HG03108 (cell line): Measurements from ENCODE around the gene TYW1B.
"Not testable (repeated sequence)": the region's sequence is repeated elsewhere in the genome, so short reads cannot be mapped to it uniquely, and the experiment has no call there.

Experiments
- ATAC-seq: cut with Tn5 transposase; IDR thresholded peaks from one replicate; pipeline ENCODE4 v1.9.1; 2021; ENCODE audit warnings: moderate library complexity; ENCODE audit not compliant: unreplicated experiment

The TYW1B gene

DNA sequence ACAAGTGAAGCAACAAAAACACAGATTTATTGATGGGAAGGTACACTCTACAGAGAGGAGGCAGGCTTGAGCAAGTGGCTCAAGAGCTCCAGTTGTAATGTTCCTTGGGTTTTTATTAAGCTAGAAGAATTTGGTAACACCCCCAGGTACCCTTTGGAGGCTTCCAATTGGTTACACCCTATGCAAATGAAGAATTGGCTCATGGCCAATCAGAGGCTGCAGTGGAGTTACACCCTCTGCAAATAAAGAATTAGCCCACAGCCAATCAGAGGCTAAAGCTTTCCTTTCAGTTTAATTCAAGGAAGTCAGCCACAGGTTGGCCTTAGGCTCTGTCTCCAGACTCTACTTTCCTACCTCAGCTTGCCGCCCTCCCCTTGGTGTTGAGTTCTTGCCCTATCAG is 10.3 kb downstream of the TYW1B start:
- not testable (repeated sequence) for ATAC-seq

- not testable (repeated sequence) for ATAC-seq
These were observed 11.4 kb downstream of the TYW1B start for GRCh38 chr7:72816370-72817157.

- not testable (repeated sequence) for ATAC-seq
These were observed 17.6 kb downstream of the TYW1B start for GRCh38 chr7:72810437-72810836.

DNA sequence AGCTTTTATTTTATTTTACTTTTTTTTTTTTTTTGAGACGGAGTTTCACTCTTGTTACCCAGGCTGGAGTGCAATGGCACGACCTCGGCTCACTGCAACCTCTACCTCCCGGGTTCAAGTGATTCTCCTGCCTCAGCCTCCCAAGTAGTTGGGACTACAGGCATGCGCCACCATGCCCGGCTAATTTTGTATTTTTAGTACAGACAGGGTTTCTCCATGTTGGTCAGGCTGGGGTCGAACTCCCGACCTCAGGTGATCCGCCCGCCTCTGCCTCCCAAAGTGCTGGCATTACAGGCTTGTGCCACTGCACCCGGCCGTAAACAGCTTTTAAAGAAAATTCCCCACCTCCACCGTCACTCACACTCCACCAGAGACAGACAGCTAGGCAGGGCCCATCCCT is 19.5 kb downstream of the TYW1B start:
- ATAC-seq, result not testable (repeated sequence)

- not testable (repeated sequence) for ATAC-seq
These were observed 21.1 kb downstream of the TYW1B start for GRCh38 chr7:72806851-72807250.

GRCh38 chr7:72805526-72806494 is 22.2 kb downstream of the TYW1B start:
- no peak for ATAC-seq

GRCh38 chr7:72803778-72804177 is 24.2 kb downstream of the TYW1B start:
- not testable (repeated sequence) for ATAC-seq

DNA sequence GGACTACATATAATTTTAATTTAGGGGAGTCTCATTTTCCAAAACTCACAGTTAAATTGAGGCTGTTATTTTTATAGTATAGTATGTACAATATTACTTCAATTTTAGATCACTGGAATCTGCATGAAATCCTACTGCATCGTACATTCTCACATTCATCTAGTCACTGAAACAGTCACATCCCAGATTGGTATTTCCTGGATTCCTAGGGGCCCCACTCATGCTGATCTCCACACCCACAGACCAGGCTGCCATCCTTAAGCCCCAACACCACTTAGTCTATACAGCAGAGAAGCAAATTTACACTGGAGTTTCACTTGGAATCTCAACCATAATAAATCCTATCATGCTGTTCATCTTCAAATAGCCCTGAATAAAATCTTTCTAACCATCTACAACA is 26.4 kb downstream of the TYW1B start:
- not testable (repeated sequence) for ATAC-seq

GRCh38 chr7:72795401-72795800 is 32.6 kb downstream of the TYW1B start:
- not testable (repeated sequence) for ATAC-seq

DNA sequence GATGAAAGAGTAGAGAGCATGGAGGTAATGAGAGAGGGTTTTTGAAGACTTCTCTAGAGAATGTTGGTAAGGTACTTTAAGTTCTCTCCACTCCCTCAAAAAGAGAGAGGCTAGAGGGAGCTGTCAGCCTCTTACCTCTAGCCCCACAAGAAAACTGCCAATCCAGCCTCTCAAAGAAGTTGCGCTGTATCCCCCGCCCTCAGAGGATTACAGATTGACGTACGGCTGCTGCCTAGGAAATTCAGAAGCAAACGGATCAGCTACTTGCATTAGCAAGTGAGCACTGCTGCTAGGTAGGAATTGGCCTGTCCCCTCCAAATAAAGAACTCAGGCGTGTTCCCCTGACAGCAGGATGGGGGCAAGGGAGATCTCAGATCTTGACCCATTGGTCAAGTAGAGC is 34.2 kb downstream of the TYW1B start:
- ATAC-seq, result no peak

DNA sequence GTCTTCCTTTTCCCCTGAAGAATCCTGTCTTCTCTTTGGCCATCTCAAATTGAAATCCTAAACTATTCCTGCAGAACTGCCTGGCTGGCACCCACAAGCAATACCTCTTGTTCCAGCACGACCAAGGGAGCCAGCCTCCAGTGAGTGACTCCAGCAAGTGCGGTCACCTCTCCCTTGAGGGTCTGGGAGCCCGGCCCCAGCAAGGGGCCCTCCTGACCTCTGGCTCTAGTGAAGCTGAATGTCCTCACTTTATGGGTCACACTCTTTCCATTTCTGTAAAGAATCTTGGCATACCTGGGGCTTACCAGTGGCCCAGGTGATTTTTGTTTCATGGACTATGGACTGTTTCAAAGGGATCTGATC is 37.3 kb downstream of the TYW1B start:
- not testable (repeated sequence) for ATAC-seq

DNA sequence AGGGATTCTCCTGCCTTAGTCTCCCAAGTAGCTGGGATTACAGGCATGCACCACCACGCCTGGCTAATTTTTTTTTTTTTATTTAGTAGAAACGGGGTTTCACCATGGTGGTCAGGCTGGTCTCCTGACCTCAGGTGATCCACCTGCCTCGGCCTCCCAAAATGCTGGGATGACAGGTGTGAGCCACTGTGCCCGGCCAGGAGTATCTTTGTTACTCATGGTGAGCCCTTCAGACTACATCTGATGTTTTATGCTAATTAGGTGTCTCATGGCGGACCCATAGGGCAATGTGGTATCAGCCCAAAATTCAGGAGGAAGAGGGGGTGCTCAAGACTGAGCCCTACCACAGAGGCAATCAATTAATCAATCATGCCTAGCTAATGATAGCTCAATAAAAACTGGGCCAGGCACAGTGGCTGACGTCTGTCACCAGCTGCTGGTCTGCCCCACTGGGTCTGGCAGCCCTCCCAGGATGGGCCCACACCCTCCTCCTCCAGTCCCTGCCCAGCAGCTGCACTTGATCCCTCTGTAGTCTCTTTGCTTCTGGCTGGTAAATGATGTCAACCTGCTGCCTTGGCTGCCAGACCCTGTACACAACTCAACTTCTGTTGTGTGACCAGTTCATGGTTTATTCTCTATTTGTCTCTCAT is 37.8 kb downstream of the TYW1B start:
- ATAC-seq, result not testable (repeated sequence)

GRCh38 chr7:72785166-72785955 is 42.6 kb downstream of the TYW1B start:
- no peak for ATAC-seq

DNA sequence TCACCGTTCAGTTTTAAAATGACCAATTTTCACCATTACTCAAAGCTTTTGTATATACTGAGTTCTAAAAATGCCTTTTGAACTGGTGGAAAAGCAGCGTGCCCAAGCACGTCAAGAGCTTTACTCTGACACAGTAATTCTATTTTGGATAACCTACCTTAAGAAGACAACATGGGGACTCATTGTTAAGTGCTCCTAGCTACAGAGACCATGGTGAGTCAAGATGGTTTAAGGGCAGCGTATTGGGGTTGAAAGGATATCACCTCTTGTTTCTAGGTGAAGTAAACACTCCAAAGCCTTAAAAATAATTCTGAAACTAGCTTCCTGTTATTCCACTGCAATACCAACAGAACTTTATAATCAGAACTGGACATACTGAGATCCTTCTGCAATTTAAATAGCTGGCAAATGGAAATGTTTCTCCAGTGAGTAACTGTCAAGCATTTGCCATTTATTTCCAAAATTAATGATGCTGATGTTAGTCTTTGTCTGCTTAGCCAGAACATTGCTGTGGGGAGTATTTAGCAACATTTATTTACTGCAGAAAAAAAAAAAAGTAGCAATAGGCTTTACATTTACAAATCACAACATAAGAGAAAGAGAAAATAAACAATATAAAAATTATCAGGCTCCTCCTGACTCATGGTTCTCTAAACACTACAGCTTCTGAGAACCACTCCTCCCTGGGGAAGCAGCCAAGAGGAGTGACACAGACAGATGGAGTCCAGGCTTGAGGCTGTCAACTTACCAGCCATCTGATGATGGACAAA is 44.2 kb downstream of the TYW1B start:
- ATAC-seq, result not testable (repeated sequence)

GRCh38 chr7:72781631-72782030 is 46.4 kb downstream of the TYW1B start:
- no peak for ATAC-seq

GRCh38 chr7:72781161-72781560 is 46.8 kb downstream of the TYW1B start:
- no peak for ATAC-seq

DNA sequence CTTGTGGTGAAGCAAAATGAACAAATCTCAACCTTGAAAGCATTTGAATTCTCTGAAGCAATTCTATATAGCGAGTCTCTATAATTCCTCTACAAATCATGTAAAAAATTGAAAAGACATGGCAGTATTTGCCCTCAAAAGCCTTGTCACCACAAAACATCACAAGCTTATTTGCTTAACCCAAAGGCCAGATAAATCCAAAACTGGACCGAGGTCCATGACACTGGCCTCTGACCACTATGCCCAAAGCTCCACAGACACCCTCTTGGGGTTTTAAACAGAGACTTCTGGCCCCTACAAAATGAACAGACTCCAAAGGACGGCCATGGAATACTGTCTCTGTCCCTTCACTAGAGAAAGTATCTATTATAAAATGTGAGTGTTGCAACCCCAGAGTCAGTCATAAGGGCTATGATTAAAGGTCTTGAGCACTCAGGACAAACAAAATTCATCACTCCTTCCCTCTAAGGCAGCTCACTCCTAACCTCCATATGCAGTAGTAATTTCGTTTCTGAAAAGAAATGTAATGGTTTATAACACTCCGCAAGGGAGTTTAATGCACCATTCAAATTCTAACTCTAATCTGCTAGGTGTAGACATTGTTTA is 47.6 kb downstream of the TYW1B start:
- not testable (repeated sequence) for ATAC-seq

- not testable (repeated sequence) for ATAC-seq
These were observed 50.8 kb downstream of the TYW1B start for GRCh38 chr7:72777167-72777566.

DNA sequence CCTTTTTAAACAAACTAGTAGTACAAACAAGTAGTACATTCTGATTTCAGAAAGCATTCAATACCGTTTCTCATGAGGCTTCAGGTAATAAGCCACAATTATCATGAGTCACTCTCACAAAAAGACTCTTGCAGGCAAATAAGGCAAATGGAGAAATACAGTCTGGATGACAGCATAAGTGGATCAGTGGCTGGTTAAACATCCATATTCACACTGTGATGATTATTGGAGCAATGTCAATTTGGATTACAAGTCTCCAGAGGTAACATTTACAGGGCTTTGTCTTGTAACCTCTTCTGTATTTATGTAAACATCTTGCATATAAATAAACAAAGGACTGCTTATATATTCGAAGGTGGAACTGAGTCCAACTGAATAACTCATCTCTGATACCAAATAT is 55.4 kb downstream of the TYW1B start:
- ATAC-seq, result not testable (repeated sequence)
